Measurements from ENCODE around the gene TRAF7. TPM values are rescaled to one million over a fixed set of nuclear protein-coding genes. Genes with fewer than 3 reads are reported as not detected.
A peak's percentile ranks its signal among the peaks of the same experiment; 100 is the strongest.

Gene TRAF7
- total RNA-seq, 2 experiments from 2014 or later: 19.9 to 24.0 TPM

- H3K4me1 ChIP-seq (ENCODE audit: insufficient read depth, low read length): peaks cover 14% of the 10 kb centered on the region
- no peak overlapping the region for H3K27ac ChIP-seq (ENCODE audit: low read depth in 1 of 2, low read length in 2 of 2)
- H3K9me3 ChIP-seq (ENCODE audit: control insufficient read depth in 1 of 2, insufficient read depth in 1 of 2, low read length in 2 of 2): peaks cover 0 to 16% of the 10 kb centered on the region in 2 experiments
- H3K9me3 Mint-ChIP-seq: no peaks in the 10 kb centered on the region
- peaks cover 13 to 15% of the 10 kb centered on the region in 2 experiments for H3K27me3 ChIP-seq (ENCODE audit: control insufficient read depth in 1 of 2, insufficient read depth in 2 of 2, low read length in 2 of 2)
- no peak for ATAC-seq (ENCODE audit: poor library complexity)
- H3K27me3 Mint-ChIP-seq: peaks cover 7% of the 10 kb centered on the region
- intact Hi-C loops (cut with DNase I, micrococcal nuclease): loop anchor here in 1 of 2 experiments (10.0 kb wide), 1 partner anchor 144 kb away; no protein-coding TSS in a partner anchor
- H3K4me1 Mint-ChIP-seq (ENCODE audit: low read depth): peaks cover 6% of the 10 kb centered on the region
- TF ChIP-seq CTCF (IDR thresholded peaks at IDR 0.05): no peak
- DNase-seq: no peak
- no peak overlapping the region for H3K4me3 ChIP-seq (ENCODE audit: low read length)
- H3K27ac Mint-ChIP-seq: no peak overlapping the region
- no peaks in the 10 kb centered on the region for H3K36me3 Mint-ChIP-seq (ENCODE audit: low read depth)
- ChIA-PET POLR2A (no interaction called here), CTCF (no interaction called here)
- no peak overlapping the region for H3K4me3 Mint-ChIP-seq
- H3K36me3 ChIP-seq (ENCODE audit: insufficient read depth, low read length): no peaks in the 10 kb centered on the region
These were observed 35.3 kb downstream of the TRAF7 start for GRCh38 chr16:2190659-2191445.

- Mint-ChIP-seq H3K27ac (no peak overlapping the region), H3K27me3 (peaks cover 7% of the 10 kb centered on the region), H3K9me3 (no peaks in the 10 kb centered on the region), H3K36me3 (ENCODE audit: low read depth) (no peaks in the 10 kb centered on the region), H3K4me1 (ENCODE audit: low read depth) (peaks cover 6% of the 10 kb centered on the region), H3K4me3 (no peak overlapping the region)
- CTCF ChIA-PET: no interaction called here
- intact Hi-C loops (cut with DNase I, micrococcal nuclease): loop anchor here in 1 of 2 experiments (10.0 kb wide), 1 partner anchor 143 kb away; no protein-coding TSS in a partner anchor
- TF ChIP-seq CTCF (IDR thresholded peaks at IDR 0.05): no peak
- peaks cover 0 to 16% of the 10 kb centered on the region in 2 experiments for H3K9me3 ChIP-seq (ENCODE audit: control insufficient read depth in 1 of 2, insufficient read depth in 1 of 2, low read length in 2 of 2)
- peaks cover 13 to 16% of the 10 kb centered on the region in 2 experiments for H3K27me3 ChIP-seq (ENCODE audit: control insufficient read depth in 1 of 2, insufficient read depth in 2 of 2, low read length in 2 of 2)
- no peaks in the 10 kb centered on the region for H3K36me3 ChIP-seq (ENCODE audit: insufficient read depth, low read length)
- no peak overlapping the region for H3K4me3 ChIP-seq (ENCODE audit: low read length)
- no peak overlapping the region for H3K27ac ChIP-seq (ENCODE audit: low read depth in 1 of 2, low read length in 2 of 2)
- ATAC-seq (ENCODE audit: poor library complexity): no peak
- POLR2A ChIA-PET: no interaction called here
- H3K4me1 ChIP-seq (ENCODE audit: insufficient read depth, low read length): peaks cover 15% of the 10 kb centered on the region
- no peak for DNase-seq
These were observed 35.8 kb downstream of the TRAF7 start for GRCh38 chr16:2191446-2191706.

- peaks cover 0 to 16% of the 10 kb centered on the region in 2 experiments for H3K9me3 ChIP-seq (ENCODE audit: control insufficient read depth in 1 of 2, insufficient read depth in 1 of 2, low read length in 2 of 2)
- H3K4me1 Mint-ChIP-seq (ENCODE audit: low read depth): peaks cover 10% of the 10 kb centered on the region
- ChIA-PET POLR2A (interaction anchor here (1.0 to 2.4 kb wide), 6 partner anchors 21 to 320 kb away, joined by 3 to 11 read pairs (median 8); partner anchors contain the start of genes ATP6V0C, ECI1, PGP and TRAF7), CTCF (interaction anchor here (0.6 to 2.0 kb wide), 11 partner anchors 10 to 307 kb away, joined by 3 to 17 read pairs (median 3); partner anchors contain the start of genes ABCA3, ECI1 and MLST8)
- H3K36me3 ChIP-seq (ENCODE audit: insufficient read depth, low read length): no peaks in the 10 kb centered on the region
- H3K27ac Mint-ChIP-seq: no peak overlapping the region
- H3K27me3 ChIP-seq (ENCODE audit: control insufficient read depth in 1 of 2, insufficient read depth in 2 of 2, low read length in 2 of 2): peaks cover 31% of the 10 kb centered on the region in 2 experiments
- H3K4me3 ChIP-seq (ENCODE audit: low read length): no peak overlapping the region
- H3K27ac ChIP-seq (ENCODE audit: low read depth in 1 of 2, low read length in 2 of 2): no peak overlapping the region
- H3K9me3 Mint-ChIP-seq: no peaks in the 10 kb centered on the region
- no peaks in the 10 kb centered on the region for H3K36me3 Mint-ChIP-seq (ENCODE audit: low read depth)
- ATAC-seq (ENCODE audit: poor library complexity) (no peak), DNase-seq (peak in 1 of 14 experiments; percentile 31)
- peaks cover 27% of the 10 kb centered on the region for H3K27me3 Mint-ChIP-seq
- intact Hi-C loops (cut with DNase I, micrococcal nuclease): loop anchor here in 1 of 2 experiments (2.0 to 10.0 kb wide), 2 partner anchors 59 to 141 kb away; no protein-coding TSS in a partner anchor
- peak overlapping the region; percentile 75 for H3K4me3 Mint-ChIP-seq
- H3K4me1 ChIP-seq (ENCODE audit: insufficient read depth, low read length): peaks cover 20% of the 10 kb centered on the region
- no peak for TF ChIP-seq CTCF (IDR thresholded peaks at IDR 0.05)
These were observed 38.7 kb downstream of the TRAF7 start for GRCh38 chr16:2194166-2194834.

Measured in CD4-positive, alpha-beta T cell (primary cell).